ENCODE results near the gene OR5AC2. TPM values are rescaled to one million over a fixed set of nuclear protein-coding genes. Genes with fewer than 3 reads are reported as not detected.

The OR5AC2 gene, protein sequence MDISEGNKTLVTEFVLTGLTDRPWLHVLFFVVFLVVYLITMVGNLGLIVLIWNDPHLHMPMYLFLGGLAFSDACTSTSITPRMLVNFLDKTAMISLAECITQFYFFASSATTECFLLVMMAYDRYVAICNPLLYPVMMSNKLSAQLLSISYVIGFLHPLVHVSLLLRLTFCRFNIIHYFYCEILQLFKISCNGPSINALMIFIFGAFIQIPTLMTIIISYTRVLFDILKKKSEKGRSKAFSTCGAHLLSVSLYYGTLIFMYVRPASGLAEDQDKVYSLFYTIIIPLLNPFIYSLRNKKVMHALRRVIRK
- not detected for total RNA-seq

DNA sequence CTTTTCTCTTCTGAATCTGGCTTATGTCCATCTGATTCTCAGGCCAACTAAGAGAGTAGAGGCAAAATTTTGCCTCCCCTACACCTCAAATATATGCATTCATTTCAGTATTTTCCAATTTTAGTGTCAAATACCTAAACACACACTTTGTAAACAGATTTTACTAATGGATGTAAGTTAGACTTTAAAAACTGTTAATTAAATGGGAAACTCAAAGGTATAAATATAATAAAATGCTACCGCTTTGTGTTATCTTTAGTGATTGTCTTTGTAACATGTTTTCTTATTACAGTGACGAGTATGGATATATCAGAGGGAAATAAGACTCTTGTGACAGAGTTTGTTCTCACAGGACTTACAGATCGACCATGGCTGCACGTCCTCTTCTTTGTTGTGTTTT lies at the start of gene OR5AC2:
Gene OR5AC2, plus strand, starts transcription at position 301 of the 400 bp plus-strand sequence. Its CDS starts 0 bp downstream, at position 301.
- Histone ChIP-seq H3K36me3 (no peaks in the 10 kb centered on the region), H3K4me3 (no peak within 1 kb of the TSS), H3K27ac (no peak within 1 kb of the TSS), H3K4me1 (no peaks in the 10 kb centered on the region), H3K27me3 (no peaks in the 10 kb centered on the region), H3K9me3 (no peaks in the 10 kb centered on the region)
- TF ChIP-seq EP300 (IDR thresholded peaks at IDR 0.05), result no peak
- TF ChIP-seq POLR2AphosphoS5 (IDR thresholded peaks at IDR 0.05), result no peak
- TF ChIP-seq, protein P1, sequence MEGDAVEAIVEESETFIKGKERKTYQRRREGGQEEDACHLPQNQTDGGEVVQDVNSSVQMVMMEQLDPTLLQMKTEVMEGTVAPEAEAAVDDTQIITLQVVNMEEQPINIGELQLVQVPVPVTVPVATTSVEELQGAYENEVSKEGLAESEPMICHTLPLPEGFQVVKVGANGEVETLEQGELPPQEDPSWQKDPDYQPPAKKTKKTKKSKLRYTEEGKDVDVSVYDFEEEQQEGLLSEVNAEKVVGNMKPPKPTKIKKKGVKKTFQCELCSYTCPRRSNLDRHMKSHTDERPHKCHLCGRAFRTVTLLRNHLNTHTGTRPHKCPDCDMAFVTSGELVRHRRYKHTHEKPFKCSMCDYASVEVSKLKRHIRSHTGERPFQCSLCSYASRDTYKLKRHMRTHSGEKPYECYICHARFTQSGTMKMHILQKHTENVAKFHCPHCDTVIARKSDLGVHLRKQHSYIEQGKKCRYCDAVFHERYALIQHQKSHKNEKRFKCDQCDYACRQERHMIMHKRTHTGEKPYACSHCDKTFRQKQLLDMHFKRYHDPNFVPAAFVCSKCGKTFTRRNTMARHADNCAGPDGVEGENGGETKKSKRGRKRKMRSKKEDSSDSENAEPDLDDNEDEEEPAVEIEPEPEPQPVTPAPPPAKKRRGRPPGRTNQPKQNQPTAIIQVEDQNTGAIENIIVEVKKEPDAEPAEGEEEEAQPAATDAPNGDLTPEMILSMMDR (IDR thresholded peaks at IDR 0.05), result no peak
- TF ChIP-seq POLR2A (IDR thresholded peaks at IDR 0.05), result no peak
- DNase-seq (ENCODE audit: low spot score in 2 of 2), result no peak
- 92% methylated on average over 4 of the region's 4 CpGs for WGBS

DNA sequence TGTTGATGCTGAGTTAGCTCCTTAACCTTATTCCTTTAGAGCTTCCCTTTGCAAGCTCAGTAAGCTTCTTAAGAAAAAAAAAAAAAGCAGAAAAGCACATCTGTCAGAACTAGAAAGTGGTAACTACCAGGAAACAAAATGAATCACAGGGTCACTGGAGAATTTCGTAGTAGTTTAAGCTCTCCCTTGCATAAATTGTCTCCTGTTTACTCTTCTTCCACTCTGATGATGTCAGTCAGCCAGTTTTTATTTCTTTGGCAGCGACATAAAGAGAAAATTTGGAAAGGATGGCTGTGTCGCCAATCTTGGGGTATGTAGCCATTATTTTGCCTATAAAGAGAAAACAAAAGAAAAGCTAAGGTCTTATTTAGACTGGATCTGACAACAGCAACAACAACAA lies 48.7 kb upstream of the OR5AC2 start:
- no peaks in the 10 kb centered on the region for H3K4me1 ChIP-seq
- DNase-seq (ENCODE audit: low spot score in 2 of 2), result no peak
- no peak overlapping the region for H3K4me3 ChIP-seq
- H3K9me3 ChIP-seq, result no peaks in the 10 kb centered on the region
- H3K27me3 ChIP-seq, result peaks cover 11% of the 10 kb centered on the region
- no peak overlapping the region for H3K27ac ChIP-seq
- 46% methylated on average over 3 of the region's 3 CpGs for WGBS
- no peaks in the 10 kb centered on the region for H3K36me3 ChIP-seq
- TF ChIP-seq POLR2AphosphoS5 (IDR thresholded peaks at IDR 0.05), result no peak
- TF ChIP-seq, protein P1 (IDR thresholded peaks at IDR 0.05), result no peak
- TF ChIP-seq EP300 (IDR thresholded peaks at IDR 0.05), result no peak
- no peak for TF ChIP-seq POLR2A (IDR thresholded peaks at IDR 0.05)

DNA sequence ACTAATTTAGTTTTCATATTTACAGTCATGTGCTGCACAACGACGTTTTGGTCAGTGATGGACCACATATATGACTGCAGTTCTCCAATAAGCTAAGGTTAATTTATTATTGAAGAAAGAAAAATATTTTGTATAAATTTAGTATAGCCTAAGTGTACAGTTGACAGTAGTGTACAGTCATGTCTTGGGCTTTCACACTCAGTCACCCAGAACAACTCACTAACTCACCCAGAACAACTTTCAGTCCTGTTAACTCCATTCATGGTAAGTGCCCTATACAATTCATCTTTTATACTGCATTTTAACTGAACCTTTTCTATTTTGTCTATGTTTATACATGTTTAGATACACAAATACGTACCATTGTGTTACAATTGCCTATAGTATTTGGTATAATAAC lies 48.1 kb upstream of the OR5AC2 start:
- whole genome bisulfite sequencing, result 78% methylated on average over 3 of the region's 3 CpGs
- no peak for DNase-seq (ENCODE audit: low spot score in 2 of 2)

DNA sequence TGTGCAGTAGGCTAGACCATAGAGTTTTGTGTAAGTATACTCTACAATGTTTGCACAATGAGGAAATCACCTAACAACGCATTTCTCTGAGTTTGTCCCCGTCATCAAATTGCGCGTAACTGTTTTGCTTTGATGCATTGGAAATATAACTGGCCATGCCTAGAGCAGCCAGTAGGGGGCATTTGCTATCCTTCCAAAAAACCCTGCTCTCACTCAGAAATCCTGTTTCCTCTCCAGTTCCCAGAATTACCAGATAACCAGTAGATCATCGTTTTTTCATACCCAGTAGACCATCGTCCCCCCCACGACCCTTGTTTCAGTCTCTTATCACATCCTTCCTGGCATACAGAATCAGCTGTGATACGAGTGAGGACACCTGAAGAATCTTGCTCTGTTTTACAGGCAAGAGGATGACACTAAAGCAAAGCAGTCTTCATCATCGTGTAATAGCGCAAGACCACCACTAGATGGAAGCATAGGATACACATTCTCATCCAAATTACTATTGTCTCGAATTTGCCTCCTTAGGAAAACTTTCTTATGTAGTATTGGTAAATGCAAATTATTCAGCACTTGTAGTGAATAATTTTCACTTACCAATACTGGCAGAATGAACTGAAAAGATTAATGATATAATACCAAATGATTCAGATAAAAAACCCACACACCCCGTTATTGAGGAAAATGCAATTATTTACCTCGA lies 47.5 kb upstream of the OR5AC2 start:
- Histone ChIP-seq H3K27me3 (peaks cover 11% of the 10 kb centered on the region), H3K36me3 (no peaks in the 10 kb centered on the region), H3K4me3 (peak overlapping the region; percentile 29), H3K27ac (no peak overlapping the region), H3K4me1 (no peaks in the 10 kb centered on the region), H3K9me3 (no peaks in the 10 kb centered on the region)
- 16% methylated on average over 13 of the region's 13 CpGs for WGBS
- DNase-seq (ENCODE audit: low spot score in 2 of 2), result peak in 1 of 2 donors; percentile 62
- TF ChIP-seq, protein P1 (IDR thresholded peaks at IDR 0.05), result peak; percentile 49 to 88
- TF ChIP-seq EP300 (IDR thresholded peaks at IDR 0.05) (no peak), POLR2AphosphoS5 (IDR thresholded peaks at IDR 0.05) (no peak)

More for the DNA sequence above, 48.1 kb upstream of the OR5AC2 start:
- Histone ChIP-seq H3K36me3 (no peaks in the 10 kb centered on the region), H3K4me1 (no peaks in the 10 kb centered on the region), H3K4me3 (no peak overlapping the region), H3K27me3 (peaks cover 11% of the 10 kb centered on the region), H3K9me3 (no peaks in the 10 kb centered on the region), H3K27ac (no peak overlapping the region)
- TF ChIP-seq, protein P1 (IDR thresholded peaks at IDR 0.05), result no peak
- TF ChIP-seq EP300 (IDR thresholded peaks at IDR 0.05) (no peak), POLR2AphosphoS5 (IDR thresholded peaks at IDR 0.05) (no peak), POLR2A (IDR thresholded peaks at IDR 0.05) (no peak)

DNA sequence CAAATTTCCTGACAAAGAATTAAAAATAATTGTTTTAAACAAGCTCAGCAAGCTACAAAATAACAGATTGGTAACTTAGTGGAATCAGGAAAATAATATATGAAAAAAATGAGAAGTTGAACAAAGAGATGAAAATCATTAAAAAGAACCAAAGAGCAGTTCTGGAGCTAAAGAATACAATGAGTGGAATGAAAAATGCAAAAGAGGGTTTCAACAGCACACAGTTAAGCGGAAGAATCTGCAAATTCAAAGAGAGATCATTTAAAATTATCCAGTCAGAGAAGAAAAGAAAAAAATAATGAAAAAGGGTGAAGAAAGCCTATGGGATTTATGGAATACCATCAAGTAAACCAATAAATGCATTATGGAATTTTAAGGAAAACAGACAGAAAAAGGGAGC lies 45.6 kb upstream of the OR5AC2 start:
- no peak for DNase-seq (ENCODE audit: low spot score in 2 of 2)
- no peak overlapping the region for H3K27ac ChIP-seq
- H3K4me1 ChIP-seq, result no peaks in the 10 kb centered on the region
- no peak for TF ChIP-seq EP300 (IDR thresholded peaks at IDR 0.05)
- TF ChIP-seq POLR2A (IDR thresholded peaks at IDR 0.05), result no peak
- no peak for TF ChIP-seq POLR2AphosphoS5 (IDR thresholded peaks at IDR 0.05)
- TF ChIP-seq, protein P1 (IDR thresholded peaks at IDR 0.05), result no peak
- no peaks in the 10 kb centered on the region for H3K27me3 ChIP-seq
- no peaks in the 10 kb centered on the region for H3K9me3 ChIP-seq
- WGBS, result 97% methylated on average over 1 of the region's 1 CpG
- H3K36me3 ChIP-seq, result no peaks in the 10 kb centered on the region
- no peak overlapping the region for H3K4me3 ChIP-seq

All from suprapubic skin (tissue), 4 donors.